Femur (tissue), 1 donor: ENCODE data around the gene NCOA7.
"Not testable (repeated sequence)": the region's sequence is repeated elsewhere in the genome, so short reads cannot be mapped to it uniquely, and the experiment has no call there.

ENCODE experiments used
- DNase-seq: peaks from one replicate; pipeline ENCODE4 v3.0.0-alpha.2; 2017

The NCOA7 gene

GRCh38 chr6:125791820-125792165, 1.0 kb downstream of the NCOA7 start:
- DNase-seq = no peak

GRCh38 chr6:125792172-125792571, 1.4 kb downstream of the NCOA7 start:
- DNase-seq = no peak

GRCh38 chr6:125792680-125793079, 1.9 kb downstream of the NCOA7 start:
- no peak for DNase-seq

GRCh38 chr6:125793280-125793679, 2.5 kb downstream of the NCOA7 start:
- DNase-seq = no peak

- DNase-seq = no peak
These were observed 3.1 kb downstream of the NCOA7 start for GRCh38 chr6:125793863-125794262.

GRCh38 chr6:125794342-125795137, 3.8 kb downstream of the NCOA7 start:
- DNase-seq = no peak

GRCh38 chr6:125795301-125795700, 4.5 kb downstream of the NCOA7 start:
- DNase-seq = no peak

- no peak for DNase-seq
These were observed 6.5 kb downstream of the NCOA7 start for GRCh38 chr6:125797120-125797885.

- DNase-seq = no peak
These were observed 7.2 kb downstream of the NCOA7 start for GRCh38 chr6:125797886-125798444.

- DNase-seq = no peak
These were observed 8.2 kb downstream of the NCOA7 start for GRCh38 chr6:125798734-125799508.

- DNase-seq = no peak
These were observed 11.6 kb downstream of the NCOA7 start for GRCh38 chr6:125802383-125802782.

GRCh38 chr6:125802943-125803377, 12.2 kb downstream of the NCOA7 start:
- no peak for DNase-seq

GRCh38 chr6:125804264-125804663, 13.5 kb downstream of the NCOA7 start:
- DNase-seq = no peak

- DNase-seq = not testable (repeated sequence)
These were observed 14.2 kb downstream of the NCOA7 start for GRCh38 chr6:125804866-125805425.

GRCh38 chr6:125806813-125807212, 16.1 kb downstream of the NCOA7 start:
- no peak for DNase-seq

GRCh38 chr6:125807293-125807692, 16.5 kb downstream of the NCOA7 start:
- DNase-seq = no peak

- DNase-seq = no peak
These were observed 17.3 kb downstream of the NCOA7 start for GRCh38 chr6:125808060-125808459.

GRCh38 chr6:125808591-125808990, 17.8 kb downstream of the NCOA7 start:
- no peak for DNase-seq

GRCh38 chr6:125809570-125810170, 18.9 kb downstream of the NCOA7 start:
- DNase-seq = no peak

- no peak for DNase-seq
These were observed 19.7 kb downstream of the NCOA7 start for GRCh38 chr6:125810445-125810844.

- no peak for DNase-seq
These were observed 20.5 kb downstream of the NCOA7 start for GRCh38 chr6:125811259-125811658.
